T-helper 1 cell treated with Interleukin-12 subunit alpha and Interleukin-12 subunit beta and Interleukin-4 antibody, amounts not matched to agents 30 μg/mL and 1 μg/mL, for 36 hours (primary cell): ENCODE measurements around the gene LIN52.

Source experiments
- H3K27ac Mint-ChIP-seq: one replicate; pipeline ENCODE4 v1.8.0; 2021; ENCODE audit warnings: mild to moderate bottlenecking, mixed read lengths
- H3K27me3 Mint-ChIP-seq: one replicate; pipeline ENCODE4 v1.8.0; 2021; ENCODE audit warnings: low read depth, mixed read lengths
- H3K36me3 Mint-ChIP-seq: one replicate; pipeline ENCODE4 v1.8.0; 2021; ENCODE audit warnings: low read depth, mixed read lengths
- H3K4me1 Mint-ChIP-seq: one replicate; pipeline ENCODE4 v1.8.0; 2021; ENCODE audit warnings: low read depth, mixed read lengths
- H3K4me3 Mint-ChIP-seq: one replicate; pipeline ENCODE4 v1.8.0; 2021; ENCODE audit warnings: mild to moderate bottlenecking, moderate library complexity, mixed read lengths
- H3K9me3 Mint-ChIP-seq: one replicate; pipeline ENCODE4 v1.8.0; 2021; ENCODE audit warnings: mixed read lengths

The LIN52 gene

GRCh38 chr14:74218462-74218861 lies 133.7 kb downstream of the LIN52 start:
- H3K9me3 Mint-ChIP-seq, result no peaks in the 10 kb centered on the region
- H3K27me3 Mint-ChIP-seq, result peaks cover 17% of the 10 kb centered on the region
- H3K36me3 Mint-ChIP-seq, result no peaks in the 10 kb centered on the region
- H3K4me1 Mint-ChIP-seq, result no peaks in the 10 kb centered on the region
- no peak overlapping the region for H3K4me3 Mint-ChIP-seq
- no peak overlapping the region for H3K27ac Mint-ChIP-seq

- no peak overlapping the region for H3K4me3 Mint-ChIP-seq
- H3K36me3 Mint-ChIP-seq, result no peaks in the 10 kb centered on the region
- H3K27me3 Mint-ChIP-seq, result peaks cover 17% of the 10 kb centered on the region
- no peaks in the 10 kb centered on the region for H3K9me3 Mint-ChIP-seq
- H3K27ac Mint-ChIP-seq, result no peak overlapping the region
- no peaks in the 10 kb centered on the region for H3K4me1 Mint-ChIP-seq
Observed at GRCh38 chr14:74219277-74220205, 134.8 kb downstream of the LIN52 start.

- Mint-ChIP-seq H3K27me3 (peaks cover 9% of the 10 kb centered on the region), H3K9me3 (no peaks in the 10 kb centered on the region), H3K4me1 (no peaks in the 10 kb centered on the region), H3K27ac (no peak overlapping the region), H3K4me3 (no peak overlapping the region), H3K36me3 (no peaks in the 10 kb centered on the region)
Observed at GRCh38 chr14:74220991-74221390, 136.2 kb downstream of the LIN52 start.

GRCh38 chr14:74221741-74222140 lies 137.0 kb downstream of the LIN52 start:
- no peak overlapping the region for H3K27ac Mint-ChIP-seq
- H3K36me3 Mint-ChIP-seq, result no peaks in the 10 kb centered on the region
- H3K4me3 Mint-ChIP-seq, result no peak overlapping the region
- H3K9me3 Mint-ChIP-seq, result no peaks in the 10 kb centered on the region
- no peaks in the 10 kb centered on the region for H3K4me1 Mint-ChIP-seq
- H3K27me3 Mint-ChIP-seq, result peaks cover 9% of the 10 kb centered on the region

GRCh38 chr14:74223016-74223415 lies 138.3 kb downstream of the LIN52 start:
- Mint-ChIP-seq H3K36me3 (no peaks in the 10 kb centered on the region), H3K27ac (no peak overlapping the region), H3K27me3 (peaks cover 18% of the 10 kb centered on the region), H3K4me3 (no peak overlapping the region), H3K4me1 (no peaks in the 10 kb centered on the region), H3K9me3 (no peaks in the 10 kb centered on the region)

- Mint-ChIP-seq H3K27ac (no peak overlapping the region), H3K4me3 (no peak overlapping the region), H3K36me3 (no peaks in the 10 kb centered on the region), H3K4me1 (no peaks in the 10 kb centered on the region), H3K9me3 (peaks cover 5% of the 10 kb centered on the region), H3K27me3 (peaks cover 44% of the 10 kb centered on the region)
Observed at GRCh38 chr14:74231784-74232183, 147.0 kb downstream of the LIN52 start.

GRCh38 chr14:74235017-74235416 lies 150.3 kb downstream of the LIN52 start:
- Mint-ChIP-seq H3K4me3 (no peak overlapping the region), H3K4me1 (no peaks in the 10 kb centered on the region), H3K27me3 (peaks cover 44% of the 10 kb centered on the region), H3K27ac (no peak overlapping the region), H3K36me3 (no peaks in the 10 kb centered on the region), H3K9me3 (peaks cover 5% of the 10 kb centered on the region)

- Mint-ChIP-seq H3K9me3 (no peaks in the 10 kb centered on the region), H3K4me1 (peaks cover 7% of the 10 kb centered on the region), H3K27ac (no peak overlapping the region), H3K4me3 (no peak overlapping the region), H3K27me3 (peaks cover 58% of the 10 kb centered on the region), H3K36me3 (peaks cover 2% of the 10 kb centered on the region)
Observed at GRCh38 chr14:74237441-74237840, 152.7 kb downstream of the LIN52 start.

GRCh38 chr14:74238974-74239847 lies 154.5 kb downstream of the LIN52 start, which contains the start of gene VSX2:
TSS of gene VSX2 (plus strand) at chr14:74239449. CDS start at chr14:74239562, 113 bp downstream.
- Mint-ChIP-seq H3K4me1 (peaks cover 12% of the 10 kb centered on the region), H3K27me3 (peaks cover 72% of the 10 kb centered on the region), H3K36me3 (peaks cover 2% of the 10 kb centered on the region), H3K27ac (no peak within 1 kb of the TSS), H3K9me3 (no peaks in the 10 kb centered on the region), H3K4me3 (no peak within 1 kb of the TSS)

GRCh38 chr14:74239848-74240793 lies 155.4 kb downstream of the LIN52 start:
- Mint-ChIP-seq H3K27me3 (peaks cover 74% of the 10 kb centered on the region), H3K4me3 (no peak overlapping the region), H3K27ac (no peak overlapping the region), H3K36me3 (peaks cover 2% of the 10 kb centered on the region), H3K4me1 (peaks cover 12% of the 10 kb centered on the region), H3K9me3 (no peaks in the 10 kb centered on the region)

- peaks cover 12% of the 10 kb centered on the region for H3K4me1 Mint-ChIP-seq
- no peak overlapping the region for H3K4me3 Mint-ChIP-seq
- no peaks in the 10 kb centered on the region for H3K9me3 Mint-ChIP-seq
- peaks cover 83% of the 10 kb centered on the region for H3K27me3 Mint-ChIP-seq
- H3K36me3 Mint-ChIP-seq, result peaks cover 2% of the 10 kb centered on the region
- H3K27ac Mint-ChIP-seq, result no peak overlapping the region
Observed at GRCh38 chr14:74240794-74241651, 156.3 kb downstream of the LIN52 start.

GRCh38 chr14:74241652-74242017 lies 156.9 kb downstream of the LIN52 start:
- no peaks in the 10 kb centered on the region for H3K9me3 Mint-ChIP-seq
- peaks cover 12% of the 10 kb centered on the region for H3K4me1 Mint-ChIP-seq
- H3K27ac Mint-ChIP-seq, result no peak overlapping the region
- peaks cover 84% of the 10 kb centered on the region for H3K27me3 Mint-ChIP-seq
- H3K4me3 Mint-ChIP-seq, result peak overlapping the region; percentile 1
- H3K36me3 Mint-ChIP-seq, result peaks cover 2% of the 10 kb centered on the region

GRCh38 chr14:74242021-74242779 lies 157.4 kb downstream of the LIN52 start:
- Mint-ChIP-seq H3K4me3 (peak overlapping the region; percentile 9), H3K4me1 (peaks cover 12% of the 10 kb centered on the region), H3K36me3 (peaks cover 2% of the 10 kb centered on the region), H3K27me3 (peaks cover 84% of the 10 kb centered on the region), H3K27ac (peak overlapping the region; percentile 7), H3K9me3 (no peaks in the 10 kb centered on the region)
